Endothelial cell (in vitro differentiated cells): ENCODE data around the gene RBM19. TPM values are rescaled to one million over a fixed set of nuclear protein-coding genes. Genes with fewer than 3 reads are reported as not detected.

ENCODE experiments used
- DNase-seq: peaks from one replicate; pipeline ENCODE4 v3.0.0; 2021; ENCODE audit warnings: low spot score
- H3K27ac Mint-ChIP-seq: one replicate; pipeline ENCODE4 v1.8.0; 2021; ENCODE audit warnings: mixed read lengths, inconsistent platforms; ENCODE audit not compliant: unreplicated experiment
- H3K27me3 Mint-ChIP-seq: one replicate; pipeline ENCODE4 v1.8.0; 2021; ENCODE audit warnings: mild to moderate bottlenecking, moderate library complexity, mixed read lengths, inconsistent platforms; ENCODE audit not compliant: unreplicated experiment
- H3K36me3 Mint-ChIP-seq: one replicate; pipeline ENCODE4 v1.8.0; 2021; ENCODE audit warnings: mild to moderate bottlenecking, low read depth, mixed read lengths, inconsistent platforms; ENCODE audit not compliant: unreplicated experiment
- H3K4me1 Mint-ChIP-seq: one replicate; pipeline ENCODE4 v1.8.0; 2021; ENCODE audit warnings: mild to moderate bottlenecking, mixed read lengths, inconsistent platforms; ENCODE audit not compliant: unreplicated experiment
- H3K4me3 Mint-ChIP-seq: one replicate; pipeline ENCODE4 v1.8.0; 2021; ENCODE audit warnings: mild to moderate bottlenecking, mixed read lengths, inconsistent platforms; ENCODE audit not compliant: unreplicated experiment
- H3K9me3 Mint-ChIP-seq: one replicate; pipeline ENCODE4 v1.8.0; 2021; ENCODE audit warnings: mixed read lengths, inconsistent platforms; ENCODE audit not compliant: unreplicated experiment
- total RNA-seq: library from RNA; stranded (reverse); fragmentation: NEBNext Ultra II Directional; extraction: Animal tissue kit (Norgen Biotek cat#: 25700); gene quantifications from one replicate; pipeline ENCODE4 v1.2.1, GENCODE V29; 2021; ENCODE audit not compliant: unreplicated experiment
- TF ChIP-seq, protein P1 (sequence below): fragments of 200-600 bp; sonication (generic); IDR thresholded peaks from one replicate; pipeline ENCODE4 v1.5.0; 2021; ENCODE audit warnings: antibody characterized with exemption; ENCODE audit not compliant: unreplicated experiment

RBM19 gene
- total RNA-seq, 1 donor from 2014 or later = 27.4 TPM

DNA sequence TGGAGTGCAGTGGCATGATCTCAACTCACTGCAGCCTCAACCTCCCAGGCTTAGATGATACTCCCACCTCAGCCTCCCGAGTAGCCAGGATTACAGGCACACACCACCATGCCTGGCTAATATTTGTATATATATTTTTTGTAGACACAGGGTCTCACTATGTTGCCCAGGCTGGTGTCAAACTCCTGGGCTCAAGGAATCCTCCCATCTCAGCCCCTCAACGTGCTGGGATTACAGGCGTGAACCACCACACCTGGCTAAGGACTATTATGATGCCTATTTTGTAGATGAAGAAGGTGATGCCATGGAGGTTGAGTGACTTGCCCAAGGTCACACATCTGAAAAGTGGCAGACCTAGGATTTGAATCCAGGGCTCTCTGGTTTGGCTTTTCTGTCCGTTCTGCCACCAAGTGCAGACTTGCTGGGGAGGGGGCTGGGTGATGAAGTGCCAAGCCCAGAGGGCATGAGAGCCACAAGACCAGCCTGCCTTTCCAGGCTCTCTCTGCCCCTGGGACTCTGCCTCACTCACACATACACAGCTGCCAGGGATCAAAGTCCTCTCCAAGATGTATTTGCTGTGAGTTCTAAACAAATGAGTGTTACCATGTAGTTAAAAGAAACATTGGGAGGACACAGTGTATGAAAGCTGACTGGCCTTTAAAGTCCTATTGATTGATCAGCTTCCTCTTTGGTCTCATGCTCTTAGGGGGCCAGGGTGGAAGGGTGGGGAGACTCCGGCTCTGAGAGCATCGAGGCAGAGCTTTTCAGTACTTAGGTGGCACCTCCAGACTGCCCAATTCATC, 21.3 kb upstream of the RBM19 start:
- no peaks in the 10 kb centered on the region for H3K4me1 Mint-ChIP-seq
- peaks cover 4% of the 10 kb centered on the region for H3K27me3 Mint-ChIP-seq
- H3K4me3 Mint-ChIP-seq = no peak overlapping the region
- no peaks in the 10 kb centered on the region for H3K9me3 Mint-ChIP-seq
- no peaks in the 10 kb centered on the region for H3K36me3 Mint-ChIP-seq
- TF ChIP-seq, protein P1, sequence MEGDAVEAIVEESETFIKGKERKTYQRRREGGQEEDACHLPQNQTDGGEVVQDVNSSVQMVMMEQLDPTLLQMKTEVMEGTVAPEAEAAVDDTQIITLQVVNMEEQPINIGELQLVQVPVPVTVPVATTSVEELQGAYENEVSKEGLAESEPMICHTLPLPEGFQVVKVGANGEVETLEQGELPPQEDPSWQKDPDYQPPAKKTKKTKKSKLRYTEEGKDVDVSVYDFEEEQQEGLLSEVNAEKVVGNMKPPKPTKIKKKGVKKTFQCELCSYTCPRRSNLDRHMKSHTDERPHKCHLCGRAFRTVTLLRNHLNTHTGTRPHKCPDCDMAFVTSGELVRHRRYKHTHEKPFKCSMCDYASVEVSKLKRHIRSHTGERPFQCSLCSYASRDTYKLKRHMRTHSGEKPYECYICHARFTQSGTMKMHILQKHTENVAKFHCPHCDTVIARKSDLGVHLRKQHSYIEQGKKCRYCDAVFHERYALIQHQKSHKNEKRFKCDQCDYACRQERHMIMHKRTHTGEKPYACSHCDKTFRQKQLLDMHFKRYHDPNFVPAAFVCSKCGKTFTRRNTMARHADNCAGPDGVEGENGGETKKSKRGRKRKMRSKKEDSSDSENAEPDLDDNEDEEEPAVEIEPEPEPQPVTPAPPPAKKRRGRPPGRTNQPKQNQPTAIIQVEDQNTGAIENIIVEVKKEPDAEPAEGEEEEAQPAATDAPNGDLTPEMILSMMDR = no peak
- H3K27ac Mint-ChIP-seq = no peak overlapping the region
- no peak for DNase-seq

DNA sequence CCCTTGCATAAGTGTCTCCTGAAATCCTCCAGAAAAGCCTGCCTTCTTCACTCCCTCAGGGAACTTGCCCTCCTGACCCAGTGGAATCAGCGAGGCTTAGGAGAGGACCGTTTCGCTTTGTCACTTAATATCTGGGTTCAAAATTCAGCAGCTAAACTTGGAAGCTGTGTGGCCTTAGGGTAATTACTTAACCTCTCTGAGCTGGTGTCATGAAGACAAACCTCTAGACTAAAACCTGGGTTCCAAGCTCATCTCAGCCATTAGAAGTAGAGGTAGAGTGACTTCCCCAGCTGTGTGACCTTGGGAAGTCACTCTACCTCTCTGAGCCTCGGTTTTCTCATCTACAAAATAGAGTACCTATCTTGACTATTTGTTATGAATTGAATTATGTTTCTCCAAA, 18.3 kb upstream of the RBM19 start:
- Mint-ChIP-seq H3K27me3 (no peaks in the 10 kb centered on the region), H3K9me3 (no peaks in the 10 kb centered on the region), H3K4me1 (no peaks in the 10 kb centered on the region), H3K27ac (no peak overlapping the region), H3K36me3 (no peaks in the 10 kb centered on the region), H3K4me3 (no peak overlapping the region)
- TF ChIP-seq, protein P1 = no peak
- no peak for DNase-seq

DNA sequence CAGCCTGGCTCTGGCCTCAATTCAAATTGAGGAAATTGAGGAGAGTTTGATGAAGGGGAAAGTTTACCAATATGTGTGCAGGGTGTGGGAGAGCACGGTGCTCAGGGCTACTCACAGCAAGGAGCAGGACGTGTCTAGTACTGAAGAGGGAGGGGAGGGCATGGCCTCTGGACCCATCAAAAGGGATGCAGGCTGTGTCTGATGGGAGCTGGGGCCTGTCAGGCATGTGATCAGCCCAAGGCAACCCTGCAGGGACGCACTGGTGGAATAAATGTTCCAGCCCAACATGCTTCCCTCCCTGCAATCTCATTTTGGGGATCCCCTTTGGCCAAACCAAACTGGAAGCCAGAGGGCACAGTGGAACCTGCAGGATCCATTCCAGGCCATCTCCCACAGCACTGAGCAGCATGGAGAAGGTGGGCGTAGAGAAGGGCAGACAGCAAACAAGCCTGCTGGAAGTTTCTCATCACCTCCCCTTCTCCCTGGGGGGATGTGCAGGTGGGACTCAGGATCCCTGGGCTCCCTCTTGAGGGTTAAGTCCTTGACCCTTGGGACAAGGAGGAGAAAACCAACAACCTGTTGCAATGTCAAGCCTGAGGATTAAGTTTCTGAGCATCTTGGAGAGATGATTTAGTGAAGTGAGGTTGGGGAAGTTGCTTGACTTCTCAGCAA, 17.8 kb upstream of the RBM19 start:
- Mint-ChIP-seq H3K9me3 (no peaks in the 10 kb centered on the region), H3K4me1 (no peaks in the 10 kb centered on the region), H3K36me3 (no peaks in the 10 kb centered on the region), H3K4me3 (no peak overlapping the region), H3K27me3 (peaks cover 2% of the 10 kb centered on the region), H3K27ac (no peak overlapping the region)
- DNase-seq = no peak
- TF ChIP-seq, protein P1 = no peak

DNA sequence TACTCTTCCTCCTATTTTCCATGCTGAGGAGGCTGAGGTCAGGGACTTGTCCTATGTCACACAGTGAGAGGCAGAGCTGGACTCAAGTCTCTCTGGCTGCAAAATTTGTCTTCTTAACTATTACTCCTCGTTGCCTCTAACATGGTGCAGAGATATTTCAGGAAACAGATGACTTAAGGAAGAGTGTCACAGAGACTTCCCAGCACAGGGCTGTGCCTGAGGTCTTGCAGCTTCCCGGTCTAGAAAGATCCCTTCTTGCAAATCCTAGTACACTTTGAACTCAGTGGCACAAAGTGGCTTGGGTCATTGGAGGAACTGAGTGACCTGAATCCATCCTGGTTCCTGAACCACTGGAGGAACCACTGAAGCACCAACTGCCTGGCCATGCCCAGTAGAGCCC, 17.1 kb upstream of the RBM19 start:
- TF ChIP-seq, protein P1 = no peak
- H3K27ac Mint-ChIP-seq = no peak overlapping the region
- no peaks in the 10 kb centered on the region for H3K36me3 Mint-ChIP-seq
- H3K27me3 Mint-ChIP-seq = peaks cover 2% of the 10 kb centered on the region
- no peaks in the 10 kb centered on the region for H3K4me1 Mint-ChIP-seq
- DNase-seq = no peak
- H3K9me3 Mint-ChIP-seq = no peaks in the 10 kb centered on the region
- no peak overlapping the region for H3K4me3 Mint-ChIP-seq

DNA sequence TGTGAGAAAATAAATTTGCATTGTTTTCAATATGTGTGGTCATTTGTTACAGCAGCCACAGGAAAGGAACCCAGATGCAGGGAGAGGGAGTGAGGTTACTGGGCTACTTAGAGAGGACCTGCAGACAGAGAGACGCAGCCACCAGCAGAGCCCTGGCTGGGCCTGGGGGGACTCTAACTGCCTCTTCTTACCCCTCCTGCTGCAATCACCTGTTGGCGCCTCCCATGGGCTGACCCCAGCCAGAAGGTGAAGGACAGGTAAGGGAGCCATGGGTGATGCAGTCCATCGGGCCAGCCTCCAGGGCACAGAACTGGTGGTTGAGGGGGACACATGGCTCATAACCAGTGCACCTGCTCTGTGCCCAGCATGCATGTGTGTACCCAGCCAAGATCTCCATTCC, 15.8 kb upstream of the RBM19 start:
- DNase-seq = no peak
- H3K4me3 Mint-ChIP-seq = no peak overlapping the region
- no peaks in the 10 kb centered on the region for H3K36me3 Mint-ChIP-seq
- no peaks in the 10 kb centered on the region for H3K9me3 Mint-ChIP-seq
- no peak overlapping the region for H3K27ac Mint-ChIP-seq
- no peaks in the 10 kb centered on the region for H3K4me1 Mint-ChIP-seq
- peaks cover 2% of the 10 kb centered on the region for H3K27me3 Mint-ChIP-seq
- TF ChIP-seq, protein P1 = no peak
